Esophagus muscularis mucosa (tissue), 4 donors: Measurements from ENCODE around the gene SLC1A1. TPM values are rescaled to one million over a fixed set of nuclear protein-coding genes. Genes with fewer than 3 reads are reported as not detected.

Source experiments
- DNase-seq: peaks from one replicate; pipeline ENCODE4 v3.0.0-alpha.2; 2017; ENCODE audit errors: extremely low spot score
- H3K27ac ChIP-seq, 4 donors: fragments of 200-600 bp; sonication (generic); replicated peaks in 1 of 4; 1 replicate in 3 of 4; 2 replicates in 1 of 4; pipeline ENCODE4 v1.5.1; 2016 to 2019; ENCODE audit warnings: mild to moderate bottlenecking in 1 of 4
- H3K27me3 ChIP-seq, 4 donors: fragments of 200-600 bp; sonication (generic); one replicate each; pipeline versions ENCODE4 v1.5.1 to v1.6.0; 2016 to 2019
- H3K36me3 ChIP-seq, 4 donors: fragments of 200-600 bp; sonication (generic); one replicate each; pipeline ENCODE4 v1.5.1; 2016 to 2019
- H3K4me1 ChIP-seq, 4 donors: fragments of 200-600 bp; sonication (generic); one replicate each; pipeline ENCODE4 v1.5.1; 2016 to 2019
- H3K4me3 ChIP-seq, 4 donors: fragments of 200-600 bp; sonication (generic); 1 replicate in 2 of 4; 2 replicates in 2 of 4; pipeline ENCODE4 v1.5.1; 2016 to 2019; ENCODE audit warnings: mild to moderate bottlenecking in 4 of 4, moderate library complexity in 1 of 4
- H3K9me3 ChIP-seq, 4 donors: fragments of 200-600 bp; sonication (generic); 1 replicate in 3 of 4; 2 replicates in 1 of 4; pipeline ENCODE4 v1.5.1; 2016 to 2019
- EP300 ChIP-seq: sonication (generic); formaldehyde crosslinking; IDR thresholded peaks from one replicate; pipeline ENCODE4 v1.6.1; 2017; ENCODE audit warnings: antibody characterized with exemption
- POLR2A ChIP-seq: fragments of 450-650 bp; IDR thresholded peaks from one replicate; pipeline ENCODE4 v1.6.1; 2017; ENCODE audit warnings: antibody characterized with exemption, moderate library complexity, mild to moderate bottlenecking, low read depth
- POLR2AphosphoS5 ChIP-seq, 2 donors: sonication (generic); formaldehyde crosslinking; IDR thresholded peaks; one replicate each; pipeline ENCODE4 v1.6.1; 2017; ENCODE audit warnings: antibody characterized with exemption in 2 of 2
- WGBS: methylation state at CpG from one replicate; pipeline ENCODE4 v1.1.5; 2018; 5-methylcytosine and 5-hydroxymethylcytosine counted together
- intact Hi-C: fragments of 100-400 bp; cut with DNase I; formaldehyde crosslinking; loops from one replicate; pipeline ENCODE4 v1.15.1; 2023
- total RNA-seq, 4 donors: library from RNA; depleted of rRNA; stranded (reverse); fragments of >200 nt; gene quantifications; one replicate each; pipeline versions ENCODE4 v1.1.0 to v1.2.1, GENCODE V29; 2016
- TF ChIP-seq, protein P1 (sequence below), 3 experiments: fragments of 200-600 bp in 2 of 3; fragments of 450-650 bp in 1 of 3; sonication (generic) in 2 of 3; IDR thresholded peaks; one replicate each; pipeline ENCODE4 v1.5.1; 2017 to 2019; ENCODE audit warnings: antibody characterized with exemption in 3 of 3, mild to moderate bottlenecking in 2 of 3, moderate library complexity in 1 of 3

SLC1A1 gene
- total RNA-seq, 4 donors from 2014 or later = 2.0 to 3.5 (median 2.1) TPM

- no peak for TF ChIP-seq POLR2A
- TF ChIP-seq, protein P1, sequence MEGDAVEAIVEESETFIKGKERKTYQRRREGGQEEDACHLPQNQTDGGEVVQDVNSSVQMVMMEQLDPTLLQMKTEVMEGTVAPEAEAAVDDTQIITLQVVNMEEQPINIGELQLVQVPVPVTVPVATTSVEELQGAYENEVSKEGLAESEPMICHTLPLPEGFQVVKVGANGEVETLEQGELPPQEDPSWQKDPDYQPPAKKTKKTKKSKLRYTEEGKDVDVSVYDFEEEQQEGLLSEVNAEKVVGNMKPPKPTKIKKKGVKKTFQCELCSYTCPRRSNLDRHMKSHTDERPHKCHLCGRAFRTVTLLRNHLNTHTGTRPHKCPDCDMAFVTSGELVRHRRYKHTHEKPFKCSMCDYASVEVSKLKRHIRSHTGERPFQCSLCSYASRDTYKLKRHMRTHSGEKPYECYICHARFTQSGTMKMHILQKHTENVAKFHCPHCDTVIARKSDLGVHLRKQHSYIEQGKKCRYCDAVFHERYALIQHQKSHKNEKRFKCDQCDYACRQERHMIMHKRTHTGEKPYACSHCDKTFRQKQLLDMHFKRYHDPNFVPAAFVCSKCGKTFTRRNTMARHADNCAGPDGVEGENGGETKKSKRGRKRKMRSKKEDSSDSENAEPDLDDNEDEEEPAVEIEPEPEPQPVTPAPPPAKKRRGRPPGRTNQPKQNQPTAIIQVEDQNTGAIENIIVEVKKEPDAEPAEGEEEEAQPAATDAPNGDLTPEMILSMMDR (IDR thresholded peaks at IDR 0.05) = no peak
- TF ChIP-seq EP300 = no peak
- TF ChIP-seq POLR2AphosphoS5 (IDR thresholded peaks at IDR 0.05) = no peak
- no peaks in the 10 kb centered on the region for H3K36me3 ChIP-seq
- no peaks in the 10 kb centered on the region for H3K27me3 ChIP-seq
- no peak for DNase-seq
- intact Hi-C loops = no loop called here
- H3K9me3 ChIP-seq = no peaks in the 10 kb centered on the region
- H3K4me1 ChIP-seq = peaks cover 12 to 19% (median 16%) of the 10 kb centered on the region in 4 donors
- H3K4me3 ChIP-seq = no peak overlapping the region
- WGBS = 100% methylated on average over 2 of the region's 7 CpGs
- no peak overlapping the region for H3K27ac ChIP-seq
Observed at GRCh38 chr9:4494806-4495205, 4.5 kb downstream of the SLC1A1 start.

DNA sequence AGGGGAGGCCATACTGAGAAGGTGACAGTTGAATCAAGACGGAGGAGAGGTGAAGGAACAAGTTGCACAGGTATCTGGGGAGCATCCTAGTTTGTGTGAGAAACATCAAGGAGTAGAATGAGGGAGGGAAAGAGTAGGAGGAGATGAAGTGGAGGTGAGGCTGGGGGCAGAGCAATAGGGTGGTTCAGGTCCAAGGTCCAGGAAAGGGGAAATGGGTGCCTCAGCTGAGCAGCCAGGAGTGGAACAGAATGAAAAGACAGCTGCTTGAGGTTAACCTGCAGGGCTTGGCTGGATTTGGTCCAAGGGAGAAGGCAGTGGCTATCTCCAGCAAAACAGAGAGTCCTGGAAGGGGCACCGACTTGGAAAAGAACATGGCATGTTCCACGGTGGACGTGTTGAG lies 5.3 kb downstream of the SLC1A1 start:
- TF ChIP-seq EP300 (no peak), POLR2AphosphoS5 (IDR thresholded peaks at IDR 0.05) (no peak)
- 94% methylated on average over 4 of the region's 4 CpGs for WGBS
- no peaks in the 10 kb centered on the region for H3K36me3 ChIP-seq
- H3K27me3 ChIP-seq = no peaks in the 10 kb centered on the region
- H3K27ac ChIP-seq = no peak overlapping the region
- H3K9me3 ChIP-seq = no peaks in the 10 kb centered on the region
- peaks cover 12 to 16% (median 15%) of the 10 kb centered on the region in 4 donors for H3K4me1 ChIP-seq
- intact Hi-C loops = no loop called here
- no peak overlapping the region for H3K4me3 ChIP-seq
- DNase-seq = no peak

GRCh38 chr9:4496497-4496896 lies 6.2 kb downstream of the SLC1A1 start:
- intact Hi-C loops = no loop called here
- H3K36me3 ChIP-seq = no peaks in the 10 kb centered on the region

GRCh38 chr9:4497395-4497794 lies 7.1 kb downstream of the SLC1A1 start:
- no peak overlapping the region for H3K4me3 ChIP-seq
- H3K4me1 ChIP-seq = no peaks in the 10 kb centered on the region
- intact Hi-C loops = no loop called here
- no peaks in the 10 kb centered on the region for H3K9me3 ChIP-seq
- WGBS = 0% methylated on average over 1 of the region's 1 CpG
- H3K36me3 ChIP-seq = no peaks in the 10 kb centered on the region
- no peak overlapping the region for H3K27ac ChIP-seq
- no peaks in the 10 kb centered on the region for H3K27me3 ChIP-seq
- no peak for TF ChIP-seq POLR2AphosphoS5 (IDR thresholded peaks at IDR 0.05)
- TF ChIP-seq POLR2A = no peak
- no peak for TF ChIP-seq EP300
- TF ChIP-seq, protein P1 (IDR thresholded peaks at IDR 0.05) = no peak
- no peak for DNase-seq

More at GRCh38 chr9:4496497-4496896, 6.2 kb downstream of the SLC1A1 start:
- Histone ChIP-seq H3K27me3 (no peaks in the 10 kb centered on the region), H3K4me3 (no peak overlapping the region), H3K4me1 (peaks cover 3 to 7% (median 5%) of the 10 kb centered on the region in 4 donors), H3K27ac (no peak overlapping the region), H3K9me3 (no peaks in the 10 kb centered on the region)
- 95% methylated on average over 2 of the region's 2 CpGs for WGBS
- DNase-seq = no peak
- TF ChIP-seq POLR2AphosphoS5 (IDR thresholded peaks at IDR 0.05) = no peak
- no peak for TF ChIP-seq EP300
- TF ChIP-seq, protein P1 (IDR thresholded peaks at IDR 0.05) = no peak
- no peak for TF ChIP-seq POLR2A

DNA sequence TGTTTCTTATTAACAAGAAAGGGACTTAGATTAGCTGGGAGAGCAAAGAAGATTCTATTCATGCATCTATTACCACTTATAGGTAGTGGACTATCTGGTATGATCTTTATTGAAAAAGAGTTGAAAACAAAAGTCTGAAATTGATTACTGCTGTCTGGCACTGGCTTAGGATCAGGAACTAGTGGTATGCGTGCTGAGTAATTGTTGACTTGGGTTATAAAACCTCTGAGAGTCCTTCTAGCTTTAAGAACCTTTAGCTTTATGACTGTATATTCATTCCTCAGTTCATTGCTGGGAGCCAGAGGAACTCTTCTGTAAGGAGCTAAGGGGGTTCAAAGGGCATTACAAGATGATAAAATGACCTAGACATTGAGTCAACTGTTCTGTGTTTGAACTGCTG lies 7.6 kb downstream of the SLC1A1 start:
- Histone ChIP-seq H3K27me3 (no peaks in the 10 kb centered on the region), H3K36me3 (no peaks in the 10 kb centered on the region), H3K4me1 (no peaks in the 10 kb centered on the region), H3K4me3 (no peak overlapping the region), H3K9me3 (no peaks in the 10 kb centered on the region), H3K27ac (no peak overlapping the region)
- intact Hi-C loops = no loop called here
- WGBS = 68% methylated on average over 1 of the region's 1 CpG
- DNase-seq = no peak
- TF ChIP-seq POLR2AphosphoS5 (IDR thresholded peaks at IDR 0.05) (no peak), EP300 (no peak), POLR2A (no peak)
- TF ChIP-seq, protein P1 (IDR thresholded peaks at IDR 0.05) = no peak
